Body of pancreas (tissue), 4 donors: ENCODE measurements around the gene BRICD5. TPM values are rescaled to one million over a fixed set of nuclear protein-coding genes. Genes with fewer than 3 reads are reported as not detected.

Experiments used
- ATAC-seq: fragments of 150-250 bp; one replicate; pipeline ENCODE4 v1.9.1; 2016
- DNase-seq, 4 donors: peaks; one replicate each; pipeline ENCODE4 v3.0.0-alpha.2; 2019
- H3K27ac ChIP-seq, 4 donors: fragments of 200-600 bp; sonication (generic); 1 replicate in 3 of 4; 2 replicates in 1 of 4; pipeline versions ENCODE4 v1.5.1 to v1.6.1; 2016 to 2019; ENCODE audit warnings: mild to moderate bottlenecking in 1 of 4, mixed read lengths in 1 of 4, moderate library complexity in 1 of 4
- H3K27me3 ChIP-seq, 2 donors: fragments of 200-600 bp; sonication (generic); one replicate each; pipeline ENCODE4 v1.6.0; 2016; ENCODE audit warnings: mild to moderate bottlenecking in 1 of 2
- H3K36me3 ChIP-seq, 2 donors: fragments of 200-600 bp; sonication (generic); replicated peaks in 1 of 2; 2 replicates each; pipeline ENCODE4 v1.5.1; 2016; ENCODE audit warnings: low read depth in 2 of 2; ENCODE audit not compliant: insufficient read depth in 1 of 2
- H3K4me1 ChIP-seq: fragments of 200-600 bp; sonication (generic); one replicate; pipeline ENCODE4 v1.6.0; 2016
- H3K4me3 ChIP-seq, 2 donors: fragments of 200-600 bp; sonication (generic); 1 replicate in 1 of 2; 2 replicates in 1 of 2; pipeline ENCODE4 v1.5.1; 2016 to 2019
- H3K9me3 ChIP-seq, 3 donors: fragments of 200-600 bp; sonication (generic); 1 replicate in 2 of 3; 2 replicates in 1 of 3; pipeline ENCODE4 v1.5.1; 2016
- CTCF ChIP-seq, 7 experiments: fragments of 450-650 bp in 4 of 7; fragments of 200-600 bp in 3 of 7; sonication (generic) in 3 of 7; IDR thresholded peaks; one replicate each; pipeline ENCODE4 v1.5.1; 2016 to 2019; ENCODE audit warnings: antibody characterized with exemption in 7 of 7
- POLR2A ChIP-seq, 3 donors: fragments of 450-650 bp; IDR thresholded peaks; one replicate each; pipeline ENCODE4 v1.6.1; 2016; ENCODE audit warnings: antibody characterized with exemption in 3 of 3, mild to moderate bottlenecking in 2 of 3
- WGBS, 2 donors: methylation state at CpG; one replicate each; pipeline ENCODE4 v1.1.5; 2017; 5-methylcytosine and 5-hydroxymethylcytosine counted together
- intact Hi-C: fragments of 100-400 bp; cut with DNase I; formaldehyde crosslinking; loops from one replicate; pipeline ENCODE4 v1.15.1; 2023
- total RNA-seq, 2 donors: library from RNA; depleted of rRNA; stranded (reverse); fragments of >200 nt; gene quantifications; one replicate each; pipeline ENCODE4 v1.1.0, GENCODE V29; 2016

BRICD5 gene
- total RNA-seq, 2 donors from 2014 or later: 1.8 to 3.3 TPM

- no peak for TF ChIP-seq CTCF (IDR thresholded peaks at IDR 0.05)
- TF ChIP-seq POLR2A (IDR thresholded peaks at IDR 0.05): no peak
- Histone ChIP-seq H3K4me3 (no peak overlapping the region), H3K9me3 (no peaks in the 10 kb centered on the region), H3K27me3 (no peaks in the 10 kb centered on the region), H3K27ac (no peak overlapping the region), H3K4me1 (no peaks in the 10 kb centered on the region), H3K36me3 (no peaks in the 10 kb centered on the region)
- DNase-seq: no peak
- intact Hi-C loops: no loop called here
- 96 to 97% methylated on average over 5 to 15 of the region's 25 CpGs for WGBS, 2 donors
- ATAC-seq: no peak
Measured at GRCh38 chr16:2189252-2189893, 21.3 kb downstream of the BRICD5 start.

GRCh38 chr16:2188395-2188794 is 22.3 kb downstream of the BRICD5 start:
- ATAC-seq: no peak

GRCh38 chr16:2187212-2187611 is 23.5 kb downstream of the BRICD5 start:
- TF ChIP-seq CTCF (IDR thresholded peaks at IDR 0.05) (no peak), POLR2A (IDR thresholded peaks at IDR 0.05) (no peak)
- H3K4me3 ChIP-seq: no peak overlapping the region
- no peaks in the 10 kb centered on the region for H3K4me1 ChIP-seq
- H3K36me3 ChIP-seq: no peaks in the 10 kb centered on the region
- H3K9me3 ChIP-seq: no peaks in the 10 kb centered on the region
- H3K27me3 ChIP-seq: no peaks in the 10 kb centered on the region
- DNase-seq (no peak), ATAC-seq (no peak)
- intact Hi-C loops: no loop called here
- WGBS, 2 donors: 71 to 77% methylated on average over 12 to 15 of the region's 17 CpGs
- no peak overlapping the region for H3K27ac ChIP-seq

More at GRCh38 chr16:2188395-2188794, 22.3 kb downstream of the BRICD5 start:
- Histone ChIP-seq H3K9me3 (no peaks in the 10 kb centered on the region), H3K27ac (no peak overlapping the region), H3K27me3 (no peaks in the 10 kb centered on the region), H3K4me1 (no peaks in the 10 kb centered on the region), H3K4me3 (no peak overlapping the region), H3K36me3 (no peaks in the 10 kb centered on the region)
- intact Hi-C loops: no loop called here
- no peak for TF ChIP-seq POLR2A (IDR thresholded peaks at IDR 0.05)
- no peak for TF ChIP-seq CTCF (IDR thresholded peaks at IDR 0.05)
- DNase-seq: no peak
- WGBS, 2 donors: 90 to 92% methylated on average over 5 to 8 of the region's 8 CpGs

- Histone ChIP-seq H3K27me3 (no peaks in the 10 kb centered on the region), H3K4me1 (no peaks in the 10 kb centered on the region), H3K27ac (no peak overlapping the region), H3K36me3 (no peaks in the 10 kb centered on the region), H3K4me3 (no peak overlapping the region), H3K9me3 (no peaks in the 10 kb centered on the region)
- WGBS, 2 donors: 92 to 97% methylated on average over 6 to 13 of the region's 20 CpGs
- no peak for TF ChIP-seq CTCF (IDR thresholded peaks at IDR 0.05)
- TF ChIP-seq POLR2A (IDR thresholded peaks at IDR 0.05): no peak
- no peak for DNase-seq
- intact Hi-C loops: no loop called here
- ATAC-seq: no peak
Measured at GRCh38 chr16:2186505-2186904, 24.2 kb downstream of the BRICD5 start.

- no peak overlapping the region for H3K27ac ChIP-seq
- ATAC-seq (no peak), DNase-seq (no peak)
- no peaks in the 10 kb centered on the region for H3K27me3 ChIP-seq
- no peak for TF ChIP-seq CTCF (IDR thresholded peaks at IDR 0.05)
- TF ChIP-seq POLR2A (IDR thresholded peaks at IDR 0.05): no peak
- 91 to 96% methylated on average over 12 to 13 of the region's 13 CpGs for WGBS, 2 donors
- no peak overlapping the region for H3K4me3 ChIP-seq
- H3K4me1 ChIP-seq: no peaks in the 10 kb centered on the region
- no peaks in the 10 kb centered on the region for H3K36me3 ChIP-seq
- H3K9me3 ChIP-seq: no peaks in the 10 kb centered on the region
- intact Hi-C loops: no loop called here
Measured at GRCh38 chr16:2186064-2186463, 24.6 kb downstream of the BRICD5 start.
